ENCODE measurements around the gene DNAH5. TPM values are rescaled to one million over a fixed set of nuclear protein-coding genes. Genes with fewer than 3 reads are reported as not detected.

DNAH5 gene
- total RNA-seq, 3 donors from 2014 or later = 0.36 to 0.98 (median 0.70) TPM

- no peak for DNase-seq
- no peak for ATAC-seq
- TF ChIP-seq, protein P1, sequence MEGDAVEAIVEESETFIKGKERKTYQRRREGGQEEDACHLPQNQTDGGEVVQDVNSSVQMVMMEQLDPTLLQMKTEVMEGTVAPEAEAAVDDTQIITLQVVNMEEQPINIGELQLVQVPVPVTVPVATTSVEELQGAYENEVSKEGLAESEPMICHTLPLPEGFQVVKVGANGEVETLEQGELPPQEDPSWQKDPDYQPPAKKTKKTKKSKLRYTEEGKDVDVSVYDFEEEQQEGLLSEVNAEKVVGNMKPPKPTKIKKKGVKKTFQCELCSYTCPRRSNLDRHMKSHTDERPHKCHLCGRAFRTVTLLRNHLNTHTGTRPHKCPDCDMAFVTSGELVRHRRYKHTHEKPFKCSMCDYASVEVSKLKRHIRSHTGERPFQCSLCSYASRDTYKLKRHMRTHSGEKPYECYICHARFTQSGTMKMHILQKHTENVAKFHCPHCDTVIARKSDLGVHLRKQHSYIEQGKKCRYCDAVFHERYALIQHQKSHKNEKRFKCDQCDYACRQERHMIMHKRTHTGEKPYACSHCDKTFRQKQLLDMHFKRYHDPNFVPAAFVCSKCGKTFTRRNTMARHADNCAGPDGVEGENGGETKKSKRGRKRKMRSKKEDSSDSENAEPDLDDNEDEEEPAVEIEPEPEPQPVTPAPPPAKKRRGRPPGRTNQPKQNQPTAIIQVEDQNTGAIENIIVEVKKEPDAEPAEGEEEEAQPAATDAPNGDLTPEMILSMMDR (IDR thresholded peaks at IDR 0.05) = no peak
- Histone ChIP-seq H3K9me3 (no peaks in the 10 kb centered on the region), H3K36me3 (ENCODE audit: low read depth) (no peaks in the 10 kb centered on the region), H3K4me1 (ENCODE audit: low read depth) (no peaks in the 10 kb centered on the region), H3K4me3 (no peak overlapping the region)
- intact Hi-C loops (cut with DNase I, micrococcal nuclease) = no loop called here
Measured at GRCh38 chr5:13976223-13976622, 31.7 kb upstream of the DNAH5 start.

- intact Hi-C loops (cut with DNase I, micrococcal nuclease) = no loop called here
- H3K4me1 ChIP-seq (ENCODE audit: low read depth) = no peaks in the 10 kb centered on the region
- TF ChIP-seq, protein P1 (IDR thresholded peaks at IDR 0.05) = no peak
Measured at GRCh38 chr5:13975246-13975645, 30.8 kb upstream of the DNAH5 start.

DNA sequence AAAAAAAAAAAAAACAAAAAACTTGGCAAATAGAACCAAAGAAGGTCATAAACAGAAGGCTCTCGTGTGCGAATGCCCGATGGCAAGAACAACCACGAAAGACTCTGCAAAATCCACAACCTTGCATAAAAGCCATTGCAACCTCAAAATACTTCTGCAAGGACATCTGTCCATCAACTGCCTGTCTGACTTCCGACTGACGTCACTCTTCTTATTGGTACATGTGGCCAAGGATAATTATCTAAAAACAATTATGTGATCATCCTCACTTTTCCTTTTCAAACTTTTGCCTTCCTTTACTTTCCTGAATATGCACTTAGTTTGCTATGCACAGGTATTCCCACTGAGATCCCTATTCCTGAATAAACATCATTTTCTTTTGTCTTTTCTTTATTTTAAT, 29.2 kb upstream of the DNAH5 start:
- TF ChIP-seq, protein P1 (IDR thresholded peaks at IDR 0.05) = no peak
- Histone ChIP-seq H3K4me3 (no peak overlapping the region), H3K4me1 (ENCODE audit: low read depth) (no peaks in the 10 kb centered on the region), H3K9me3 (no peaks in the 10 kb centered on the region), H3K36me3 (ENCODE audit: low read depth) (no peaks in the 10 kb centered on the region)
- DNase-seq (no peak), ATAC-seq (no peak)
- intact Hi-C loops (cut with DNase I, micrococcal nuclease) = no loop called here

More at GRCh38 chr5:13975246-13975645, 30.8 kb upstream of the DNAH5 start:
- H3K9me3 ChIP-seq = no peaks in the 10 kb centered on the region
- H3K36me3 ChIP-seq (ENCODE audit: low read depth) = no peaks in the 10 kb centered on the region
- DNase-seq (no peak), ATAC-seq (no peak)
- H3K4me3 ChIP-seq = no peak overlapping the region

GRCh38 chr5:13972029-13972428, 27.5 kb upstream of the DNAH5 start:
- TF ChIP-seq, protein P1 (IDR thresholded peaks at IDR 0.05) = no peak
- H3K4me1 ChIP-seq (ENCODE audit: low read depth) = no peaks in the 10 kb centered on the region
- DNase-seq = no peak
- intact Hi-C loops (cut with DNase I, micrococcal nuclease) = no loop called here
- no peak for ATAC-seq
- H3K4me3 ChIP-seq = no peak overlapping the region
- H3K36me3 ChIP-seq (ENCODE audit: low read depth) = no peaks in the 10 kb centered on the region
- no peaks in the 10 kb centered on the region for H3K9me3 ChIP-seq

DNA sequence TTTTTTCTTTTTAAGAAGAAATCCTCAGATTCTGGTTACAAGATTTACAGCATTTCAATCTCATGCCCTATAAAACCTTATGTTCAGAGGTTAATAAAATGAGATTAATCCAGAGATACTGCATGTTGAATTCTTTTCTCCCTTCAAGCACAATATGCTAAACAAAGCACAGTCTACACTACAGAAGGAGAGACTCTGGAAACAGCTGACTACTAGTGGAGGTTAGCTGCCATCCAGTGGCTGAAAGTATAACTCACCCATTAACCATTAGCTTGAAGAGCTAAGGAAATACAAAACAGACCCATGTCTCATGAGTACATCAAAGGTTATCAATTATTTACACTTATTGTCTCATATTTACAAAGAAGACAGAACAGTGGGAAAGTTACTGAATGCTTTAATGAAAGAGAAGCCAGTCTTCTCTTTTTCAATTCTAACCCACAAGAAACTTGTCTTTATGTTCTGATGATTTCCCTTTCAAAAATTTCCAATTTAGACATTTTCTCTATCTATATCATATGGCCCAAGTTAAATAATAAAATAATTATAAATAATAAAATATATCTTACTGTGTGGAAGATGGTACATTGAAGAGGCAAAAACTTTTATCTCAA, 12.7 kb upstream of the DNAH5 start:
- DNase-seq (peak in 1 of 3 donors; percentile 42), ATAC-seq (peak; percentile 65)
- Histone ChIP-seq H3K4me3 (no peak overlapping the region), H3K4me1 (ENCODE audit: low read depth) (no peaks in the 10 kb centered on the region), H3K9me3 (no peaks in the 10 kb centered on the region), H3K36me3 (ENCODE audit: low read depth) (no peaks in the 10 kb centered on the region)
- TF ChIP-seq, protein P1 (IDR thresholded peaks at IDR 0.05) = no peak
- intact Hi-C loops (cut with DNase I, micrococcal nuclease) = no loop called here

GRCh38 chr5:13956471-13956870, 12.0 kb upstream of the DNAH5 start:
- Histone ChIP-seq H3K9me3 (no peaks in the 10 kb centered on the region), H3K36me3 (ENCODE audit: low read depth) (no peaks in the 10 kb centered on the region), H3K4me3 (no peak overlapping the region), H3K4me1 (ENCODE audit: low read depth) (no peaks in the 10 kb centered on the region)
- no peak for ATAC-seq
- TF ChIP-seq, protein P1 (IDR thresholded peaks at IDR 0.05) = no peak
- DNase-seq = no peak
- intact Hi-C loops (cut with DNase I, micrococcal nuclease) = no loop called here

Data from mucosa of descending colon (tissue), 3 donors.